PC-9 (cell line): Measurements from ENCODE around the gene ARF6. TPM values are rescaled to one million over a fixed set of nuclear protein-coding genes. Genes with fewer than 3 reads are reported as not detected.
A peak's percentile ranks its signal among the peaks of the same experiment; 100 is the strongest.

Source experiments
- BruUV-seq: library from RNA; stranded (reverse); fragments of 400-500 nt; replicated peaks from 2 replicates; lab custom pipeline; 2021; lab: Mats Ljungman, UMichigan
- CTCF ChIA-PET: fragments of 300-600 bp; sonication (Branson Sonifier 250); formaldehyde crosslinking; loops from one replicate; lab custom pipeline; 2022; ENCODE audit warnings: antibody characterized with exemption; lab: Charles Lee
- POLR2A ChIA-PET: fragments of 300-600 bp; sonication (Branson Sonifier 250); formaldehyde crosslinking; loops from one replicate; lab custom pipeline; 2022; ENCODE audit warnings: antibody characterized with exemption; ENCODE audit not compliant: unreplicated experiment; lab: Charles Lee
- DNase-seq, 2 experiments: peaks; one replicate each; pipeline versions ENCODE4 v3.0.0 to v3.0.0-alpha.2; 2015 to 2022; ENCODE audit warnings: mixed read lengths in 1 of 2
- H2AFZ ChIP-seq: fragments of 200-600 bp; sonication (generic); 2 replicates; pipeline ENCODE4 v1.8.1; 2017; ENCODE audit warnings: antibody characterized with exemption
- H3F3A ChIP-seq: fragments of 200-600 bp; sonication (generic); 2 replicates; pipeline ENCODE4 v1.8.1; 2017; ENCODE audit warnings: antibody characterized with exemption, mild to moderate bottlenecking, low read depth; ENCODE audit not compliant: insufficient read depth
- H3K27ac ChIP-seq: fragments of 200-600 bp; sonication (generic); 2 replicates; pipeline ENCODE4 v1.6.1; 2016; ENCODE audit warnings: mixed run types
- H3K27me3 ChIP-seq: fragments of 200-600 bp; sonication (generic); 2 replicates; pipeline ENCODE4 v1.6.1; 2016; ENCODE audit warnings: low read depth, mixed run types; ENCODE audit not compliant: insufficient read depth
- H3K36me3 ChIP-seq: fragments of 200-600 bp; sonication (generic); 2 replicates; pipeline ENCODE4 v1.6.1; 2016; ENCODE audit warnings: low read depth, mixed run types
- H3K4me1 ChIP-seq: fragments of 200-600 bp; sonication (generic); replicated peaks from 2 replicates; pipeline ENCODE4 v1.6.1; 2016; ENCODE audit warnings: mixed run types; ENCODE audit not compliant: insufficient read depth
- H3K4me2 ChIP-seq: fragments of 200-600 bp; sonication (generic); 2 replicates; pipeline ENCODE4 v1.6.1; 2017; ENCODE audit warnings: mixed run types
- H3K4me3 ChIP-seq: fragments of 200-600 bp; sonication (generic); 2 replicates; pipeline ENCODE4 v1.6.1; 2016; ENCODE audit warnings: mixed run types
- H3K79me2 ChIP-seq: fragments of 200-600 bp; sonication (generic); 2 replicates; pipeline ENCODE4 v1.6.1; 2017; ENCODE audit warnings: low read depth, mixed run types
- H3K9me2 ChIP-seq: fragments of 200-600 bp; sonication (generic); 2 replicates; pipeline ENCODE4 v1.8.1; 2017; ENCODE audit warnings: mild to moderate bottlenecking; ENCODE audit not compliant: insufficient read depth
- H3K9me3 ChIP-seq: fragments of 200-600 bp; sonication (generic); 2 replicates; pipeline ENCODE4 v1.8.1; 2016; ENCODE audit warnings: low read depth; ENCODE audit not compliant: insufficient read depth
- H4K20me1 ChIP-seq: fragments of 200-600 bp; sonication (generic); 2 replicates; pipeline ENCODE4 v1.8.1; 2017; ENCODE audit not compliant: insufficient read depth
- CTCF ChIP-seq: fragments of 200-600 bp; sonication (generic); conservative IDR thresholded peaks from 2 replicates; pipeline ENCODE4 v1.6.1; 2017; ENCODE audit warnings: mixed run types, antibody characterized with exemption, mild to moderate bottlenecking, moderate library complexity
- EZH2 ChIP-seq: fragments of 200-600 bp; sonication (generic); IDR thresholded peaks from 2 replicates; pipeline ENCODE4 v1.8.0; 2017; ENCODE audit warnings: antibody characterized with exemption, low read depth
- intact Hi-C: fragments of 100-400 bp; cut with micrococcal nuclease; formaldehyde crosslinking; loops from one replicate; pipeline ENCODE4 v1.10.0; 2022; ENCODE audit not compliant: unreplicated experiment
- total RNA-seq: library from RNA; stranded (reverse); gene quantifications from 2 replicates; pipeline ENCODE4 v1.2.3, GENCODE V29; 2021

The ARF6 gene
- total RNA-seq, 1 experiment from 2014 or later: 65.3 TPM

GRCh38 chr14:49904270-49904669 is 11.4 kb downstream of the ARF6 start:
- intact Hi-C loops: no loop called here
- Histone ChIP-seq H4K20me1 (no peaks in the 10 kb centered on the region), H3K27ac (0 out of 2 replicates have a peak overlapping the region, but pooled peaks have one; percentile 10), H3K79me2 (peaks cover 19% of the 10 kb centered on the region), H3K9me2 (no peaks in the 10 kb centered on the region), H3F3A (peaks cover 49% of the 10 kb centered on the region), H3K36me3 (no peaks in the 10 kb centered on the region), H3K4me1 (peaks cover 25% of the 10 kb centered on the region), H3K27me3 (no peaks in the 10 kb centered on the region), H2AFZ (no peak overlapping the region), H3K9me3 (no peaks in the 10 kb centered on the region), H3K4me3 (no peak overlapping the region), H3K4me2 (no peak overlapping the region)
- DNase-seq: no peak
- TF ChIP-seq EZH2: no peak
- TF ChIP-seq CTCF: no peak
- ChIA-PET CTCF (no interaction called here), POLR2A (interaction anchor here (0.7 kb wide), 1 partner anchor 97 kb away, joined by 11 read pairs; no protein-coding TSS in a partner anchor)
- BruUV-seq: no TSS peak

GRCh38 chr14:49905989-49906388 is 13.1 kb downstream of the ARF6 start:
- Histone ChIP-seq H2AFZ (no peak overlapping the region), H3K27me3 (no peaks in the 10 kb centered on the region), H3K4me1 (peaks cover 33% of the 10 kb centered on the region), H3K9me3 (no peaks in the 10 kb centered on the region), H3K79me2 (peaks cover 4% of the 10 kb centered on the region; the same call in 1 of the 2 replicates), H3K4me2 (no peak overlapping the region), H3K4me3 (no peak overlapping the region), H4K20me1 (no peaks in the 10 kb centered on the region), H3K9me2 (no peaks in the 10 kb centered on the region), H3K27ac (no peak overlapping the region), H3F3A (peaks cover 46% of the 10 kb centered on the region), H3K36me3 (no peaks in the 10 kb centered on the region)
- TF ChIP-seq EZH2: no peak
- no peak for TF ChIP-seq CTCF
- intact Hi-C loops: no loop called here
- ChIA-PET CTCF (no interaction called here), POLR2A (no interaction called here)
- BruUV-seq: no TSS peak
- DNase-seq: no peak

GRCh38 chr14:49907186-49907585 is 14.3 kb downstream of the ARF6 start:
- TF ChIP-seq EZH2 (no peak), CTCF (no peak)
- Histone ChIP-seq H3K9me3 (no peaks in the 10 kb centered on the region), H3K4me2 (peak overlapping the region; percentile 48), H3K27me3 (no peaks in the 10 kb centered on the region), H3K4me3 (no peak overlapping the region), H3K36me3 (no peaks in the 10 kb centered on the region), H3F3A (peaks cover 52% of the 10 kb centered on the region), H3K4me1 (peaks cover 43% of the 10 kb centered on the region), H2AFZ (no peak overlapping the region), H3K79me2 (no peaks in the 10 kb centered on the region), H4K20me1 (no peaks in the 10 kb centered on the region), H3K9me2 (no peaks in the 10 kb centered on the region), H3K27ac (peak overlapping the region; percentile 86)
- POLR2A ChIA-PET: interaction anchor here (0.9 kb wide), 1 partner anchor 92 kb away, joined by 5 read pairs; no protein-coding TSS in a partner anchor
- BruUV-seq: no TSS peak
- CTCF ChIA-PET: interaction anchor here (0.6 to 1.0 kb wide), 2 partner anchors 46 to 304 kb away, joined by 3 read pairs; no protein-coding TSS in a partner anchor
- intact Hi-C loops: no loop called here
- no peak for DNase-seq
